ENCODE data around the gene FYCO1. TPM values are rescaled to one million over a fixed set of nuclear protein-coding genes. Genes with fewer than 3 reads are reported as not detected.

FYCO1 gene
- total and polyA plus RNA-seq, 10 of the 15 experiments (the other 5 are each of a cell fraction or from before 2014, with no cell fraction given), result 1.5 to 8.4 (median 6.5) TPM

DNA sequence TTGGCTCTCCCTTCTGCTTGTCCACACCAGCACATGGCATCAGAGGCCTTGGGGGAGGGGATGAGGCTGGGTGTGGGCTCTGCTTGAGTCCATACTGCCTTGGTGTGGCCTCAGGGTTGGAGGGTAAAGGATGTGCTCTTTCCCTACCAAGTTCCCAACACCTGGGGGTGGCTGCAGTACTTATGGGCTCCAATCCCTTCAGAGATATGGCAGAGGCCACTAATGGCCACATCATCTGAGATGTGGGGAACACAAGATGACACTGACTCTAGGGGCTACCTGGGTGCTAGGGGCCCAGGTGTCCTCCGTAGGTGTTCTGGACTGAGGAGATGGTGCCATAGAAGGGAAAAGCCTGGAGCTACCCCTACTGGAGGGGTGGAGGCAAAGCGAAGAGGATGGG, 45.5 kb downstream of the FYCO1 start (continued):
- no peak for TF ChIP-seq SMAD1 (IDR thresholded peaks at IDR 0.05; ENCODE audit: low read depth, partially characterized antibody)
- TF ChIP-seq SMC3 (IDR thresholded peaks at IDR 0.05; ENCODE audit: borderline replicate concordance, low read length), result no peak

GRCh38 chr3:45949432-45949831, 46.2 kb downstream of the FYCO1 start:
- Histone ChIP-seq H3K9me3 (replicated peaks; ENCODE audit: control insufficient read depth, insufficient read depth, low read length) (no peaks in the 10 kb centered on the region), H3K27ac (ENCODE audit: control insufficient read depth, insufficient read depth) (no peak overlapping the region), H3K36me3 (ENCODE audit: control insufficient read depth in 2 of 2, insufficient read depth in 2 of 2, low read length in 1 of 2) (peaks cover 12 to 36% of the 10 kb centered on the region in 2 experiments), H3K4me1 (ENCODE audit: control insufficient read depth, insufficient read depth, low read length) (no peaks in the 10 kb centered on the region), H3K27me3 (replicated peaks in 1 of 2; ENCODE audit: control insufficient read depth in 2 of 2, insufficient read depth in 2 of 2, low read length in 1 of 2) (no peaks in the 10 kb centered on the region), H3K79me2 (ENCODE audit: control insufficient read depth, insufficient read depth, low read length) (no peaks in the 10 kb centered on the region), H3K4me2 (ENCODE audit: control insufficient read depth, insufficient read depth) (no peak overlapping the region), H3K4me3 (no peak overlapping the region), H3K9ac (ENCODE audit: control insufficient read depth, insufficient read depth, low read length) (no peak overlapping the region), H2AFZ (ENCODE audit: control insufficient read depth, low read depth, low read length) (no peak overlapping the region), H4K20me1 (ENCODE audit: control insufficient read depth, insufficient read depth) (no peaks in the 10 kb centered on the region)
- ChIA-PET SMC1A (ENCODE audit: uncharacterized antibody, unreplicated experiment) (interaction anchor here (2.0 to 5.0 kb wide), 2 partner anchors 12 to 128 kb away, joined by 5 to 39 read pairs; no protein-coding TSS in a partner anchor), CTCF (interaction anchor here (5.9 kb wide), 1 partner anchor 128 kb away, joined by 53 read pairs; no protein-coding TSS in a partner anchor), RAD21 (ENCODE audit: unreplicated experiment) (no interaction called here), POLR2A (no interaction called here)
- FAIRE-seq (no peak), ATAC-seq (no peak), DNase-seq (ENCODE audit: low read depth, low spot score) (no peak)
- TF ChIP-seq POLR2A (IDR thresholded peaks at IDR 0.05; ENCODE audit: low read depth, low read length) (no peak), FOS (IDR thresholded peaks at IDR 0.05; ENCODE audit: borderline replicate concordance, extremely low read depth, insufficient read length) (no peak), NBN (IDR thresholded peaks at IDR 0.05) (no peak), FOXK2 (IDR thresholded peaks at IDR 0.05) (no peak)
- intact Hi-C loops (cut with micrococcal nuclease; ENCODE audit: unreplicated experiment), result no loop called here
- in situ Hi-C loops (cut with MboI), result loop anchor here (5.0 to 10.0 kb wide), 2 partner anchors 265 to 423 kb away; partner anchors contain the start of gene CCR5
- WGBS (ENCODE audit: insufficient coverage, insufficient replicate concordance, low lambda C conversion rate, missing lambda C conversion rate), result 86% methylated on average over 4 of the region's 4 CpGs
- no TSS peak for BruUV-seq (replicated peaks)

DNA sequence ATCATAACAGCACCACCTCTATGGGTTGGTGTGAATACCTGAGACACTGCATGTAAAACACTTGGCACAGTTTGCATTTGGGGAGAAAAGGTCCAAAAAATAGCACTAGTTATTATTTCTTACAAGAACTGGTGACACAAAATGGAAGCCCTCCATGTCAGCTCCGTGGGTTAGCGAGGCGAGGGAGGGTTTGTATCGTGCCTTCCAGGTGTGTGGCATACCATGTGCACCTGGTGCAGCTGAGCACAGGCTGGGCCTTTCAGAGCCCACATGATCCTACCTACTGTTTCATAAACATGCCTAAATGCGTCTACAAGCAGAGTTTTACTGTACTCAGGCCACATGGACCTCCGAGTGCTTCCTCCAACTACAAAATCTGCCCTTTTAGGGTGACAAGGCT, 46.7 kb downstream of the FYCO1 start:
- no peaks in the 10 kb centered on the region for H4K20me1 ChIP-seq (ENCODE audit: control insufficient read depth, insufficient read depth)
- BruUV-seq (replicated peaks), result no TSS peak
- H3K27ac ChIP-seq (ENCODE audit: control insufficient read depth, insufficient read depth), result no peak overlapping the region
- DNase-seq (ENCODE audit: low read depth, low spot score) (no peak), ATAC-seq (no peak), FAIRE-seq (no peak)
- ChIA-PET CTCF (interaction anchor here (5.9 kb wide), 1 partner anchor 129 kb away, joined by 53 read pairs; no protein-coding TSS in a partner anchor), SMC1A (ENCODE audit: uncharacterized antibody, unreplicated experiment) (interaction anchor here (2.2 kb wide), 1 partner anchor 128 kb away, joined by 8 read pairs; no protein-coding TSS in a partner anchor), POLR2A (no interaction called here), RAD21 (ENCODE audit: unreplicated experiment) (no interaction called here)
- TF ChIP-seq TAF1 (IDR thresholded peaks at IDR 0.05; ENCODE audit: borderline replicate concordance, low read depth, low read length) (no peak), HDAC6 (IDR thresholded peaks at IDR 0.05; ENCODE audit: unreplicated experiment) (no peak), POLR2AphosphoS2 (IDR thresholded peaks at IDR 0.05; ENCODE audit: low read depth, low read length) (no peak), HDGF (IDR thresholded peaks at IDR 0.05) (no peak), HCFC1 (IDR thresholded peaks at IDR 0.05; ENCODE audit: low read length) (no peak)
- H3K4me3 ChIP-seq, result no peak overlapping the region
- no peak overlapping the region for H2AFZ ChIP-seq (ENCODE audit: control insufficient read depth, low read depth, low read length)
- no peaks in the 10 kb centered on the region for H3K4me1 ChIP-seq (ENCODE audit: control insufficient read depth, insufficient read depth, low read length)
- H3K79me2 ChIP-seq (ENCODE audit: control insufficient read depth, insufficient read depth, low read length), result no peaks in the 10 kb centered on the region
- whole genome bisulfite sequencing (ENCODE audit: insufficient coverage, insufficient replicate concordance, low lambda C conversion rate, missing lambda C conversion rate), result 96% methylated on average over 6 of the region's 6 CpGs
- intact Hi-C loops (cut with micrococcal nuclease; ENCODE audit: unreplicated experiment) (no loop called here), in situ Hi-C loops (cut with MboI) (loop anchor here (5.0 to 10.0 kb wide), 2 partner anchors 266 to 423 kb away; partner anchors contain the start of gene CCR5)
- no peak overlapping the region for H3K9ac ChIP-seq (ENCODE audit: control insufficient read depth, insufficient read depth, low read length)
- H3K9me3 ChIP-seq (replicated peaks; ENCODE audit: control insufficient read depth, insufficient read depth, low read length), result no peaks in the 10 kb centered on the region
- H3K36me3 ChIP-seq (ENCODE audit: control insufficient read depth in 2 of 2, insufficient read depth in 2 of 2, low read length in 1 of 2), result peaks cover 11 to 34% of the 10 kb centered on the region in 2 experiments
- no peaks in the 10 kb centered on the region for H3K27me3 ChIP-seq (replicated peaks in 1 of 2; ENCODE audit: control insufficient read depth in 2 of 2, insufficient read depth in 2 of 2, low read length in 1 of 2)
- H3K4me2 ChIP-seq (ENCODE audit: control insufficient read depth, insufficient read depth), result no peak overlapping the region

Measured in GM12878 (cell line).